SK-N-SH treated with all-trans-retinoic acid at 6 μM for 48 hours (cell line): ENCODE results near the gene AGPAT4.

Experiments
- ATAC-seq: fragments of 200-7000 bp; cut with Tn5 transposase; 3 replicates; pipeline ENCODE4 v1.9.1; 2020; ENCODE audit warnings: mild to moderate bottlenecking, moderate library complexity
- ARNTL ChIP-seq: fragments of 450-650 bp; formaldehyde crosslinking; IDR thresholded peaks from 2 replicates; pipeline ENCODE4 v1.5.0; 2020; ENCODE audit warnings: low read depth, mild to moderate bottlenecking, moderate library complexity, borderline replicate concordance
- BACH2 ChIP-seq: fragments of 250-450 bp; sonication (Bioruptor Pico); IDR thresholded peaks from 2 replicates; pipeline ENCODE4 v1.9.0; 2021; ENCODE audit warnings: mild to moderate bottlenecking, borderline replicate concordance
- CREB5 ChIP-seq: fragments of 250-450 bp; sonication (Bioruptor Pico); IDR thresholded peaks from 2 replicates; pipeline ENCODE4 v1.5.1; 2020; ENCODE audit warnings: low read depth, mild to moderate bottlenecking, moderate library complexity
- CSDC2 ChIP-seq: fragments of 250-450 bp; sonication (Bioruptor Pico); IDR thresholded peaks from 2 replicates; pipeline ENCODE4 v1.5.0; 2020; ENCODE audit warnings: mild to moderate bottlenecking, moderate library complexity
- CSRNP3 ChIP-seq: fragments of 250-450 bp; sonication (Bioruptor Pico); IDR thresholded peaks from 2 replicates; pipeline ENCODE4 v1.5.1; 2021; ENCODE audit warnings: mild to moderate bottlenecking, moderate library complexity
- ESRRG ChIP-seq: fragments of 250-450 bp; sonication (Bioruptor Pico); IDR thresholded peaks from 2 replicates; pipeline ENCODE4 v1.6.1; 2021; ENCODE audit warnings: mild to moderate bottlenecking
- GLIS3 ChIP-seq: fragments of 250-450 bp; sonication (Bioruptor Pico); IDR thresholded peaks from 2 replicates; pipeline ENCODE4 v1.5.0; 2020; ENCODE audit warnings: mild to moderate bottlenecking, moderate library complexity
- ISL1 ChIP-seq: fragments of 250-450 bp; sonication (Bioruptor Pico); IDR thresholded peaks from 2 replicates; pipeline ENCODE4 v2.1.2; 2022; ENCODE audit warnings: mild to moderate bottlenecking, moderate library complexity
- OSR1 ChIP-seq: fragments of 250-450 bp; sonication (Bioruptor Pico); IDR thresholded peaks from 2 replicates; pipeline ENCODE4 v1.8.0; 2022; ENCODE audit warnings: moderate library complexity, mild to moderate bottlenecking, inconsistent platforms
- PATZ1 ChIP-seq: fragments of 250-450 bp; sonication (Bioruptor Pico); IDR thresholded peaks from 2 replicates; pipeline ENCODE4 v1.8.0; 2020; ENCODE audit warnings: mild to moderate bottlenecking, moderate library complexity, borderline replicate concordance
- PPARA ChIP-seq: fragments of 250-450 bp; sonication (Bioruptor Pico); IDR thresholded peaks from 2 replicates; pipeline ENCODE4 v1.5.0; 2020; ENCODE audit warnings: mild to moderate bottlenecking, borderline replicate concordance
- RARB ChIP-seq: fragments of 250-450 bp; sonication (Bioruptor Pico); IDR thresholded peaks from 2 replicates; pipeline ENCODE4 v1.8.0; 2021; ENCODE audit warnings: mild to moderate bottlenecking, moderate library complexity
- SNAI2 ChIP-seq: fragments of 250-450 bp; sonication (Bioruptor Pico); IDR thresholded peaks from 2 replicates; pipeline ENCODE4 v1.5.0; 2020; ENCODE audit warnings: mild to moderate bottlenecking, moderate library complexity
- TCF4 ChIP-seq: fragments of 250-450 bp; sonication (Bioruptor Pico); IDR thresholded peaks from 2 replicates; pipeline ENCODE4 v1.8.0; 2021; ENCODE audit warnings: mild to moderate bottlenecking, moderate library complexity, borderline replicate concordance
- TSHZ2 ChIP-seq: fragments of 250-450 bp; sonication (Bioruptor Pico); IDR thresholded peaks from 2 replicates; pipeline ENCODE4 v1.5.0; 2020; ENCODE audit warnings: mild to moderate bottlenecking, moderate library complexity
- ZC3H10 ChIP-seq: fragments of 250-450 bp; sonication (Bioruptor Pico); IDR thresholded peaks from 2 replicates; pipeline ENCODE4 v1.5.1; 2021; ENCODE audit warnings: mild to moderate bottlenecking, moderate library complexity
- ZFP3 ChIP-seq: fragments of 250-450 bp; sonication (Bioruptor Pico); IDR thresholded peaks from 2 replicates; pipeline ENCODE4 v1.5.0; 2020; ENCODE audit warnings: mild to moderate bottlenecking, moderate library complexity
- ZFP30 ChIP-seq: fragments of 450-650 bp; formaldehyde crosslinking; IDR thresholded peaks from 2 replicates; pipeline ENCODE4 v1.5.0; 2022; ENCODE audit warnings: mild to moderate bottlenecking, moderate library complexity
- ZNF565 ChIP-seq: fragments of 450-650 bp; formaldehyde crosslinking; conservative IDR thresholded peaks from 2 replicates; pipeline ENCODE4 v1.5.0; 2020; ENCODE audit warnings: low read depth, mild to moderate bottlenecking, moderate library complexity
- ZNF70 ChIP-seq: fragments of 450-650 bp; formaldehyde crosslinking; IDR thresholded peaks from 2 replicates; pipeline ENCODE4 v1.5.0; 2020; ENCODE audit warnings: mild to moderate bottlenecking, moderate library complexity
- ZNF8 ChIP-seq: fragments of 450-650 bp; formaldehyde crosslinking; IDR thresholded peaks from 2 replicates; pipeline ENCODE4 v1.5.0; 2020; ENCODE audit warnings: mild to moderate bottlenecking, moderate library complexity

AGPAT4 gene

GRCh38 chr6:161272635-161273273 is 1.1 kb downstream of the AGPAT4 start:
- ATAC-seq = no peak
- TF ChIP-seq ZFP30 (CRISPR knock-in tag) (no peak), ZNF565 (CRISPR knock-in tag) (no peak), ZNF8 (CRISPR knock-in tag) (no peak), SNAI2 (CRISPR knock-in tag) (no peak), GLIS3 (CRISPR knock-in tag) (no peak), ESRRG (CRISPR knock-in tag) (no peak), ZFP3 (CRISPR knock-in tag) (no peak), CSDC2 (CRISPR knock-in tag) (no peak), TSHZ2 (no peak), CSRNP3 (CRISPR knock-in tag) (no peak), PPARA (no peak), ISL1 (CRISPR knock-in tag) (no peak), ARNTL (CRISPR knock-in tag) (no peak)

GRCh38 chr6:161271343-161272030 is 2.4 kb downstream of the AGPAT4 start:
- TF ChIP-seq TSHZ2 (no peak), ISL1 (CRISPR knock-in tag) (no peak), ARNTL (CRISPR knock-in tag) (no peak), ZNF565 (CRISPR knock-in tag) (no peak), CSDC2 (CRISPR knock-in tag) (no peak), ZNF70 (CRISPR knock-in tag) (no peak), ZFP3 (CRISPR knock-in tag) (no peak), BACH2 (CRISPR knock-in tag) (no peak)
- no peak for ATAC-seq

GRCh38 chr6:161270116-161270515 is 3.7 kb downstream of the AGPAT4 start:
- TF ChIP-seq ZNF70 (CRISPR knock-in tag) (no peak), RARB (CRISPR knock-in tag) (no peak), CSDC2 (CRISPR knock-in tag) (no peak), ZNF565 (CRISPR knock-in tag) (no peak), ZNF8 (CRISPR knock-in tag) (no peak), PATZ1 (no peak), ZC3H10 (no peak), CREB5 (CRISPR knock-in tag) (no peak), CSRNP3 (CRISPR knock-in tag) (no peak), TCF4 (CRISPR knock-in tag) (no peak), ZFP30 (CRISPR knock-in tag) (no peak), OSR1 (CRISPR knock-in tag) (no peak), ESRRG (CRISPR knock-in tag) (no peak), ISL1 (CRISPR knock-in tag) (no peak), PPARA (no peak), BACH2 (CRISPR knock-in tag) (no peak), GLIS3 (CRISPR knock-in tag) (no peak), ARNTL (CRISPR knock-in tag) (no peak)
- no peak for ATAC-seq
